SW480 (cell line): ENCODE measurements around the gene ECT2L.
A peak's percentile ranks its signal among the peaks of the same experiment; 100 is the strongest.

Experiments
- DNase-seq: peaks from one replicate; pipeline ENCODE4 v3.0.0-alpha.2; 2016; ENCODE audit warnings: low spot score

ECT2L gene

DNA sequence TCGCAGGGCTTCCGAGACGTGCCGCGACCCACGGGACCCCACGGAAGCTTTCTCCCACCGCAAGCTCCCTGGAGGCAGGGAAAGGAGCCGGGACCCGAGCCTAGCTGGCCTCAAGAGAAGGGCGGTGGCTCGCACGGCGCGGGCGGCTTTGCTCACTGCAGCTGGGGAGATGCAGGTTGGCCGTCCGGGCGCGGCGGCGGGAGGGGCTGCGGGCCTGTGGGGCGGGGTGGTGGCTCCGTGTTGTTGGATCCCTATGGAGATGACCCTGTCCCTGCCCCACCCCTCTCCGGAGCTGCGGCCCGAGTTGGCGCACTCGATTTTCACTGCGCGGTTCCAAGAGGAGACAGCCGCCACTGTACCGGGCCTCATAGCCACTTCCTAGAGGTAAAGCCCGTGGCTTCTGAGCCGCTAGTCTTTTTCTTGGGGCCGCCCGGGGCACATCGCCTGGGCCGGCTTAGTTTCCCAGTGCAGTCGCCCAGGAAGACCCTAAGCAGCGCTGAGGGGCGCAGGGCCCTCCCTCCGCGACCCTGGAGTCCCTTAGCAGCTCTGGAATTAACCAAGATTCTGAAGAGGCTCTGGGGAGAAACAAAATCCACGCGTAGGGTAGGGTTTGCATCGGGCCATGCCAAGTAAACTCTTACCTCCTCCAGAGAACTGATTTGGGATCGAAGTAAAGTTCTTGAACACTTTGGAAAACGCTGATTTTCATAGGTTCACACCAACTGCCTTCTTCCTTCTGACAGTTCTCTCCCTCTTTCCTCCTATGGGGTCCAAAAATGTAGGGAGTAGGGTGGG is at the start of gene ECT2L:
ECT2L (plus strand) TSS at position 279 of the 795 bp plus-strand sequence. CDS start 17,188 bp downstream, outside the sequence.
- peak; percentile 46 for DNase-seq

- no peak for DNase-seq
Measured at GRCh38 chr6:138752017-138752416, 43.9 kb upstream of the ECT2L start.

DNA sequence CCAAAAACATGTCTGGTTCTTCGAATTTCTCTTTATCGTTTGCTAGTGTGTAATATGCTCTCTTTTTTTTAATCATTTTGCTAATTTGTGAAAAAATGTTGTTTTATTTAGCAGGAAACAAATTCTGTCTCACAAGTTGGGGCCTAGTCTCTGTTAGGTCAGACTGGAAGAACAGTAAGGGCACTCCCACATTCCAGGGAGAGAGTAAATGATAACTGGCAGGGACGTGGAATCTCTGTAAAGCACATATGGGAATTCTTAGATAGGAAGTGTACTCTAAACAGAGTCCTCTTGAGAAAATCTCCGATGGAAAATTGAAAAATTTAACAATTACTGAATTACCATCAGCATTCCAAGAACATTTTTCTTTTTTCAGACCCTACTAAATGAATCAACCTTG is 38.8 kb upstream of the ECT2L start:
- no peak for DNase-seq

DNA sequence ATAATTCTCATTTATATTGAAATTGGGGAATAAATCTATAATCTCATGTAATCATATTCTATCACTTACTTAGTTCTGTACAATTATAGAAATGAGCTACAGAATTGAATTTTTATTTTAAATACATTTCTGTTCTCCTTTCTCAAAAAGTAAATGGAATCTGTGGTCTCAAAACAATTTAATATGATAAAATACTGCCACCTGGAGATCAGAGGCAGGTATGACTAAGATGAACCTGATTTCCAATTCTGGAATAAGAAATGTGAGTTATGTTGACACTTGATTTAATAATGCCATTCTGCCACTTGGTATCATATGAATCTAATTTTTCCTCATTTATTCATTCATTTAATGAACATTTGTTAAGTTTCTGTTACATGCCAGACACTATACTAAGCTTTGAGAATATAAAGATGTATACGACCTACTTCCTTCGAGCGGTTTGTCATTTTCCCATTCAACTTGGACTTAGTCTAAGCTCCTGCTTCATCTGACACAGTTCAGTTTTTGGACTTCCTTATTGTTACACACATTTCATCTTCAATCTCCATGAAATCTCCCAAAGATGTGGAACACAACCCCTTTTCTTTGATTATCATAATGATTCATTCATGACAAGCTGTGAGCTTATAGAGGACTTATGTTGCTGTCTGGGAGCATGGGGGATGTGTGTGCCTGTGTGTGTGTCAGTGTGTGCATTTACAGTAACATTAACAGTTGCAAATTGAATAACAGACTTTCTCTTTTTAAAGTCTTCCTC is 29.8 kb upstream of the ECT2L start:
- DNase-seq: peak; percentile 28

DNA sequence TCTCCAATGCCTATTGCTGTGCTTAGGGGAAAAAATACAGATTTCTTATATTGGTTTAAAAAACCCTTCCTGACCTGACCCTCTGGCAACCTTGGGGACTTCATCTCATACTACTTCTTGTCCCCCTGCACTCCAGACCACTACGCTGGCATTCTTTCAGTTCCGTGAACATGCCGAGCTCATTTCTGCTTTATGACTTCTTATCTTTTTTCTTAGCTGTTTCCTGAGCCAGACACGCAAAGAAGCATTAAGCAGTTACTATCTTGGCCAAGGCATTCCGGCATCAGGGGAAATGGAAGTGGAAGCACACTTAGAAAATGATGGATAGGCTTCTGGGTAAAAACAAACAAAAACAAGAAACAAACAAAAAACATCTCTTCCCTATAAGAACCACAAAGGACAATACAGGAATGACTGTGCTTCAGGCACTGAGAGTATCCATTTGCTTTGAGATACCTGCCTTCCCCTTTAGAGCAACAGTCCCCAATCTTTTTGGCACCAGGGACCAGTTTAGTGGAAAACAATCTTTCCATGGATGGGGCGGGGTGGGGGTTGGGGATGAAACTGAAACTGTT is 26.7 kb upstream of the ECT2L start:
- no peak for DNase-seq

DNA sequence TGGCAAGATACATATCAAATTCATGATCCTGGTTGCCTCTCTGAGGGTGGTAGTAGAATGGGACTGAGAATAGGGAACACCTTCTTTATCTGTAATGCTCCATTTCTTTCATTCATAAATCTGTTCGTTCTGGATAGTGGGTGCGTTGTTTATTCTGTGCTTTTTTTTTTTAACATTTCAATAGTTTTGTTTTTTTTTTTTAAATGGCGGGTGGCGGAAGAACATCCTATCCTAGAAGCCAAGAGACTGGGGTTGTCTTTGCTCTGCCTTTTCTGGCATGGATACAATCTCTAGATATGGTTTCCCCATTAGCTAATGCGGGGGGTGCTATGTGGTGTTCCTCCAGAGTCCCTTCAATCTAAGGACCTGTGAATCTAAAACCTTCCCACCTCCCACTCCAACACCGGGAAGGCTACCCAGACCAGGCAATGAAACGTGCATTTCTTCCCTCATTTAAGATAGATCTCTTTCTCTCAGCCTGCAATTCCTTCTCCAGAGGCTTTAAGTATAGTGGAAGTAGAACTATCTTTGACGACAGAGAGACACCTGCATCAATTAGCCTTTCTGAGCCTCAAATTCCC is 23.2 kb upstream of the ECT2L start:
- DNase-seq: no peak

GRCh38 chr6:138773177-138774091 is 22.5 kb upstream of the ECT2L start, which contains the start of gene CCDC28A:
CCDC28A (plus strand) TSS chr6:138773769; CDS start chr6:138776121, 2,352 bp downstream.
- peak; percentile 88 for DNase-seq

- DNase-seq: no peak
Measured at GRCh38 chr6:138774370-138774769, 21.5 kb upstream of the ECT2L start.

DNA sequence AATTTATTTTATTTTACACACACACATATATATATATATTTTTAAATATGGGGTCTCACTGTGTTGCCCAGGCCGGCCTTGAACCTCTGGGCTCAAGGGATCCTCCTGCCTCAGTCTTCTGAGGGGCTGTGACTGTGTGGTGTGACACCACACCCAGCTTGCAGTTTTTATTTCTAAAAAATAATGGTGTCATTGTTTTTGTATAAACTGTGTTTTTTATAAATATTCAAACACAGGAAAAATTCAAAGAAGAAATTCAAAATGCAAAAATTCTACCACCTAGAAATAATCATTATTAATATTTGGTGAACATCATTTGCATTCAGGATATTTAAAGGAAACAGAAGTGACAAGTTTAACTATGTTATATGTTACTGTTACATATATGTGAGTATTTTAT is 19.2 kb upstream of the ECT2L start:
- DNase-seq: no peak

DNA sequence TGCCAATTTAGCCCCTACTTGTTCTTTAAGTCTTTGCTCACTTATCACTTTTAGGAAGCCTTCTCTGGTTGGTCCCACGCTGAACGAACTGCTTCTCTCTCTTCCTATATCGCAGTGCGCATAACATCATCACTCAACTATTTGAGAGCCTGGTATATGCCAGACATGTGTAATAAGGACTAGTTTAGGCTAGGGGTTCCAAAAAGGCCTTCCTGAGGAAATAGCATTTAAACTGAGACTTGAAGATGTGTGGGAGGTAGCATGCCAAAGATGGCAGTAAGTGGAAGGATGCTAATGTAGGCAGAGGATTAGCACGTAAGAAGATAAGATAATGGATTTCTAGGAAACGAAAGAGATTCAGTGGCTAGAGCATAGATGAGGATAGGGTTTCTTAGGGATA is 17.6 kb upstream of the ECT2L start:
- no peak for DNase-seq

- DNase-seq: no peak
Measured at GRCh38 chr6:138782243-138782642, 13.6 kb upstream of the ECT2L start.

- DNase-seq: no peak
Measured at GRCh38 chr6:138785079-138785478, 10.8 kb upstream of the ECT2L start.

DNA sequence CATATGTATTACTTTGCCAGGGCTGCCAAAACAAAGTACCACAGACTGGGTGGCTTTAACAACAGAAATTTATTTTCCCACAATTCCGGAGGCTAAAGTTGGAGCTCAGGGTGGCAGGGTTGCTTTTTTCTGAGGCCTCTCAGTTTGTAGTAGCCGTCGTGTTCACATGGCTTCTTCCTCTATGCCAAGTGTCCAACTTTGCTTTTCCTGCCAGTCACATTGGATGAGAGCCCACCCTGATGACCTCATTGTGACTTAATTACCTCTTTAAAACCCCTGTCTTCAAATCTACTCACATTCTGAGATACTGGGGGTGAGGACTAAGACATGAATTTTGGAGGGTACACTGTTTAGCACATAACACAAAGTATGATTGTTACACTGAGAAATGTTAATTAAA is 9.9 kb upstream of the ECT2L start:
- no peak for DNase-seq

GRCh38 chr6:138787138-138787537 is 8.7 kb upstream of the ECT2L start:
- DNase-seq: no peak

DNA sequence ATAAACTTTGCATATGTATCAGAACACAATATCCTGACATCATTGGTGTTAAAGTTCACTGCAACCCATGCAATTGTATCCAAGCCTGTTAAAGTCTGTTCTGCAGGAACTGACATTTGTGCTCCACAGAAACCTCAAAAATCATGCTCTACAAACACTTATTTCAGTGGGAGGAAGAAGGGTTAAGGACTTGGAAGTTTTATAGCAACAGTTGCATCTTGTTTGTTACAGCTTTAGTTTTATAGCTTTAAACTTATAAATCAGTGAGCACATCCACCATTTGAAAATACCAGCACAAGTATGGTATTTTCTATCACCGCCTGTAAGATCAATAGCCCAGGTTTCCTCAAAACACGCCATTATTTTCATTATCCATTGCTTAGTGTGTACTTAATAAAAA is 884 bp downstream of the ECT2L start:
- DNase-seq: no peak

DNA sequence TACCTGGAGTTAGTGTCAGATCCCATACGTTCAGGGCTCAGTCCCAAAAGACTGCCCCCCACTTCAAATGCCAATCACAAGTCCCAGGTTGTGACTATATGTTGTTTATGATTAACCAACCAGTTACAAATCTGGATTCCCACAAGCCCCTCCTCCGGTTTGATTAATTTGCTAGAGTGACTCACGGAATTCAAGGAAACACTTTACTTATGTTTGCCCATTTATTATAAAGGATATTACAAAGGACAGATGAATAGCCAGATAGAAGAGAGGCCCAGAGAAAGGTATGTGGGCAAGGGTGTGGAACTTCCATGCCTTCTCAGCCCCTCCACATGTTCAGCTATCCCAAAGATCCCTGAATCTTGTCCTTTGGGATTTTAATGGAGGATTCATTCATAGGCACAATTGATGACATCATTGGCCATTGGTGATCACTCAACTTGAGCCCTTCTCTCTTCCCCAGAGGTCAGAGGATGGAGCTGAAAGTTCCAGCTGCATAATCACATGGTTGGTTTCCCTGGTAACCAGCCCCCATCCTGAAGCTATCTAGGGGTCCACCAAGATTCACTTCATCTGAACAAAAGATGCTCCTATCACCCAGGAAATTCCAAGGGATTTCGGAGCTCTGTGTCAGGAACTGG is 2.0 kb downstream of the ECT2L start:
- no peak for DNase-seq

GRCh38 chr6:138800377-138801150 is 4.7 kb downstream of the ECT2L start:
- no peak for DNase-seq

- no peak for DNase-seq
Measured at GRCh38 chr6:138803331-138803730, 7.4 kb downstream of the ECT2L start.

GRCh38 chr6:138803861-138804260 is 8.0 kb downstream of the ECT2L start:
- no peak for DNase-seq
